GM10248 (cell line): ENCODE data around the gene PVR.

Source experiments
- CTCF ChIA-PET: fragments of 300-600 bp; sonication (Branson Sonifier 250); formaldehyde crosslinking; extraction: SDS; loops from one replicate; lab custom pipeline; 2021; ENCODE audit warnings: antibody characterized with exemption; lab: Yijun Ruan, JAX
- POLR2A ChIA-PET: fragments of 350-650 bp; sonication (Branson Sonifier 250); formaldehyde crosslinking; extraction: SDS; loops from one replicate; lab custom pipeline; 2020; ENCODE audit warnings: antibody characterized with exemption; lab: Yijun Ruan, JAX
- DNase-seq: peaks from one replicate; pipeline ENCODE4 v3.0.0; 2012; ENCODE audit errors: extremely low spot score
- TF ChIP-seq, protein P1 (sequence below): IDR thresholded peaks from 2 replicates; pipeline ENCODE4 v1.5.1; 2012; ENCODE audit warnings: mild to moderate bottlenecking, low read depth; ENCODE audit errors: extremely low read depth, missing control alignments, control extremely low read depth

Gene PVR

DNA sequence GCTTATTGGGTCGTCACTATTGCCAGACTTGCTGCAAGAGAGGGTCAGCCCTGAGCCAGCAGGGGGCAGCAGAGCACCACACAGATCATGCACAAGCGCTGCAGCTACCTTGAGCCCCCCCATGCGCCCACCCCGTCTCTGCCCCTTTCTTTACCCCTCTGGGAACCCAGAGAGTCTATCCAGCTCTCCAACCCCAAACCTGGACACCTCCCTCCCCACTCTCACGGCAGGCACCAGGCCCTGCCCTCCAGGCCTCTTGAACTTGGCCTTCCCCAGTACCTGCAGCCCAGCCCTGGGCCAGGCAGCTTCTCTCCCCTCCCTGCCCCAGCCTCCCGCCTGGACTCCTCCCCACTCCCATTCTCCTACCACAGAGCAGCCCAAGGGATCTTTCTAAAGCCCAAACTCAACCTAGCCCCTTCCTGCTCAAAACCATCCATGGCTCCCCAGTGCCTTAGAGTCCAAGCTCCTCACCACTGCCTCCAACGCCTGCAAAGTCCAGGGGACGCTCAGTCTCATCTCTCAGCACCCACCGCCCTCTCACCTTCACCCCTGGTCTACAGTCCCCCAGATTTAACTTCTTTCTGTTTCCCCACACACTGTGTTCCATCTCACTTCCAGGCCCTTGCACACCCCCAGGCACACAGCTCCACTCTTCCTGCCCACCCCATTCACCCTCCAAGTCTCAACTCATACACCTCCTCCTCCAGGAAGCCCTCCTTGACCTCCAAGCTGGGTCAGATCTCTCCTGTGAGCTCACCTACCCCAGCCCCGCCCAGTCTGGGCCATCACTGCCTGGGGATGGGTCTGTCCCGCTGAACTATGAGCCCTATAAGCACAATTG is 45.8 kb downstream of the PVR start:
- peak; percentile 73 for DNase-seq

DNA sequence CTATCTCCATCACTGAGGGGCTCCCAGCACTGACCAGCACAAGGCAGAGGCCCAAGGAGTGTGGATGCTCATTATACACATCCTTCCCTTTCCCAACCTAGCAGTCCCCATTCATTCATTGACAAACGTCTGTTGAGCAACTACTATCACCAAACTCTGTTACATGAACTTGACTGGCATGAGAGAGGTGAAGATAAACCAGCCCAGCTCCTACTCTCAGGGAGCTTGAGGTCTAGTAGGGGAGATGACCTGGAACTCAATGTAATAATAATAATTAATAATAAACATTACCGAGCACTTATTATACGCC is 46.4 kb downstream of the PVR start:
- CTCF ChIA-PET: interaction anchor here (0.9 to 10.8 kb wide), 25 partner anchors 10 to 262 kb away, joined by 3 to 126 read pairs (median 4); partner anchors contain the start of gene NECTIN2
- TF ChIP-seq, protein P1, sequence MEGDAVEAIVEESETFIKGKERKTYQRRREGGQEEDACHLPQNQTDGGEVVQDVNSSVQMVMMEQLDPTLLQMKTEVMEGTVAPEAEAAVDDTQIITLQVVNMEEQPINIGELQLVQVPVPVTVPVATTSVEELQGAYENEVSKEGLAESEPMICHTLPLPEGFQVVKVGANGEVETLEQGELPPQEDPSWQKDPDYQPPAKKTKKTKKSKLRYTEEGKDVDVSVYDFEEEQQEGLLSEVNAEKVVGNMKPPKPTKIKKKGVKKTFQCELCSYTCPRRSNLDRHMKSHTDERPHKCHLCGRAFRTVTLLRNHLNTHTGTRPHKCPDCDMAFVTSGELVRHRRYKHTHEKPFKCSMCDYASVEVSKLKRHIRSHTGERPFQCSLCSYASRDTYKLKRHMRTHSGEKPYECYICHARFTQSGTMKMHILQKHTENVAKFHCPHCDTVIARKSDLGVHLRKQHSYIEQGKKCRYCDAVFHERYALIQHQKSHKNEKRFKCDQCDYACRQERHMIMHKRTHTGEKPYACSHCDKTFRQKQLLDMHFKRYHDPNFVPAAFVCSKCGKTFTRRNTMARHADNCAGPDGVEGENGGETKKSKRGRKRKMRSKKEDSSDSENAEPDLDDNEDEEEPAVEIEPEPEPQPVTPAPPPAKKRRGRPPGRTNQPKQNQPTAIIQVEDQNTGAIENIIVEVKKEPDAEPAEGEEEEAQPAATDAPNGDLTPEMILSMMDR: no peak
- no peak for DNase-seq
- POLR2A ChIA-PET: no interaction called here

More for the DNA sequence above, 45.8 kb downstream of the PVR start:
- TF ChIP-seq, protein P1: peak; percentile 90
- CTCF ChIA-PET: interaction anchor here (0.7 to 10.8 kb wide), 34 partner anchors 9 to 263 kb away, joined by 3 to 126 read pairs (median 4); partner anchors contain the start of genes NECTIN2 and TOMM40
- POLR2A ChIA-PET: no interaction called here

DNA sequence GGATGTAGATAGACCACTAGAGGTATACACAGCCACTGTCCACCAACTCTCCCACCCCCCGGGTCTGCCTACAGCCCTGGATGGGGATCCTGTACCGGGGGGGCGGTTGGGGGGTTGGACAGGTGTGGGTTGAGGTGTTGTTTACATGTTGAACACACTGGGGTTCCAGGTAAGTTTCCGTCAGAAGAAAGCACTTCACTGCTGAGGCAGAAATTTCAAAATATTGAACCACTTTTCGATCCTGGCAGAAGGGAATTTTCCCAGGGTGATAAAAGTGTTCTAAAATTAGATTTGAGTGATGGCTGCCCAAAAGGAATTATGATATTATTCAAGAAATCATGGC is 48.6 kb downstream of the PVR start:
- CTCF ChIA-PET: interaction anchor here (2.8 to 10.8 kb wide), 3 partner anchors 29 to 81 kb away, joined by 6 to 126 read pairs (median 110); no protein-coding TSS in a partner anchor
- POLR2A ChIA-PET: interaction anchor here (0.7 kb wide), 1 partner anchor 575 kb away, joined by 7 read pairs; no protein-coding TSS in a partner anchor

DNA sequence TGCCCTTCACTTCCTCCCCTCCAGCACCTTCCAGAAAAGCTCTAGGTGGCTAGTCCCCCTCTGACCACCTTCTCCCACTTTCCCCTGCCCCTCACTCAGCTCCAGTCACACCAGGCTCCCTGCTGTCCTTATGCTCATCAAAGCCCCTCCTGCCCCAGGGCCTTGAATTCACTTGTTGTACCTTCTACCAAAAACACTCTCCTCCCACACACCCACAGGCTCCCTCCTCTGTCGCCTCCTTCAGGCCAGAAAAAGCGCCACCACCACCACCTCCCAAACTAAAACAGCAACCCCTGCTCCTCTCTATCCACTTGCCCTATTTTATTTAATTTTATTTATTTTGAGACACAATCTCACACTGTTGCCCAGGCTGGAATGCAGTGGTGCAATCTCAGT is 50.5 kb downstream of the PVR start:
- ChIA-PET CTCF (interaction anchor here (1.1 to 10.8 kb wide), 6 partner anchors 28 to 123 kb away, joined by 4 to 126 read pairs (median 5); no protein-coding TSS in a partner anchor), POLR2A (no interaction called here)
- no peak for DNase-seq
- TF ChIP-seq, protein P1: no peak

More for the DNA sequence above, 48.6 kb downstream of the PVR start:
- TF ChIP-seq, protein P1: no peak
- DNase-seq: no peak

DNA sequence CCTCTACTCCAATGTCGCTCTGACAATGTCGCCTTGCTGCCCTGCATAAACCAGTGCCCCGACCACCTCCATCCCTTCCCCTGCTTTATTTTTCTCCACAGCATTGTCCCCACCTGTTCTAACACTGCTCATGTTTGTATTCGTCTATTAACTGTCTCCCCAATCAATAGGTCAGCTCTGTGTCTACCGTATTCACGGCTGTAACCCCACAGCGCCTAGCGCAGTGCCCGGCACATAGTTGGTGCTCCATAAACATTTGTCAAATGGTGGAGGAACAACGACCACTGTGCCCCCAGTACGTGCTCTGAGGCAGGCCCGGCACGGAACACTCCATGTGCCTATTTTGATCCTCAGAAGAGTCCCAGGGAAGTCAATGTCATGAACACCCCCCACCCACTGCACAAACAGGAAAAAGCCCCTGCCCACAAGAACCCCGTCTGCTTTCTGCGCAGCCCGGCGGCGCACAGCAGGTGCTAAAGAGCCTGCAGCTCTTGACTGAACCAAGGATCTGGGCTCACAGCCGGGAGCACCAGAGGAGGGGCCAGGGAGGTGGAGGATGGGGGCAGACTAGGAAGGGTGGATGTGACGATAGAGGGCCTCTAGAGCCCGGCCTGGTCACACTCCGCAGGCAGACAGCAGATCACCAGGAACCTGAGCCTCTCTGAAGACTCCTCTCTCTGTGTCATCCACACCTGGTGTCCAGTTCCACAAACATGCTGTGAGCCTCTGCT is 53.4 kb downstream of the PVR start:
- ChIA-PET CTCF (interaction anchor here (1.2 to 1.7 kb wide), 2 partner anchors 27 to 42 kb away, joined by 3 to 4 read pairs; no protein-coding TSS in a partner anchor), POLR2A (no interaction called here)
- DNase-seq: no peak
- TF ChIP-seq, protein P1: no peak

DNA sequence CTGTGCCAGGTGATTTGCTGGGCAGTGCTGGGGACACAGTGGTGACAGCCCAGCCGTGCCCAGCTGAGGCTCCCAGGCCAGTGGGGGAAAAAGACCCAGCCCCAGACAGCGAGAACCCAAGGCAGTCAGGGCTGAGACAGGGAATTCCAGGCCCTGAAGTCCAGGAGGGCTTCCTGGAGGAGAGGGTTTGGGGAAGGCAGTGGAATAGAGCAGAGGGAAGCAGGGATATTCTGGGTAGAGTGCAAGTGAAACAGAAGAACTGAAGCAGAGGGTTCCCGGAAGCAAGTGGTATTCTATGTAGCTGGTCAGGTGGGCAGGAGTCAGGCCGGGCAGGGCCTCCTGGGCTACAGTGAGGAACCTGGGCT is 53.9 kb downstream of the PVR start:
- ChIA-PET CTCF (no interaction called here), POLR2A (no interaction called here)
- no peak for DNase-seq
- TF ChIP-seq, protein P1: no peak
